NCI-H146 treated with DMSO at 0.1 percent for 48 hours (cell line): ENCODE measurements around the gene TMIE.

Experiments
- DNase-seq: peaks from one replicate; lab custom pipeline; 2025; ENCODE audit not compliant: unreplicated experiment; lab: John Stamatoyannopoulos, UW

TMIE gene

GRCh38 chr3:46701181-46701939 is at the start of gene TMIE:
TSS of gene TMIE (plus strand) at chr3:46701392. CDS start at chr3:46701488, 96 bp downstream.
- no peak for DNase-seq

- DNase-seq = no peak
Observed at GRCh38 chr3:46655271-46655670, 45.9 kb upstream of the TMIE start.

- peak; percentile 85 for DNase-seq
Observed at GRCh38 chr3:46656778-46657556, 44.2 kb upstream of the TMIE start.

- peak; percentile 42 for DNase-seq
Observed at GRCh38 chr3:46659285-46659684, 41.9 kb upstream of the TMIE start.

GRCh38 chr3:46660003-46660402 is 41.2 kb upstream of the TMIE start:
- DNase-seq = no peak

- DNase-seq = peak; percentile 3
Observed at GRCh38 chr3:46660543-46661523, 40.4 kb upstream of the TMIE start.

- peak; percentile 4 for DNase-seq
Observed at GRCh38 chr3:46661776-46662766, 39.1 kb upstream of the TMIE start.

- DNase-seq = peak; percentile 31
Observed at GRCh38 chr3:46662771-46663551, 38.2 kb upstream of the TMIE start.

GRCh38 chr3:46663591-46664135 is 37.5 kb upstream of the TMIE start:
- peak; percentile 87 for DNase-seq

- no peak for DNase-seq
Observed at GRCh38 chr3:46664188-46664970, 36.8 kb upstream of the TMIE start.

- no peak for DNase-seq
Observed at GRCh38 chr3:46664971-46665762, 36.0 kb upstream of the TMIE start.

GRCh38 chr3:46665763-46666452 is 35.3 kb upstream of the TMIE start:
- peak; percentile 70 for DNase-seq

- no peak for DNase-seq
Observed at GRCh38 chr3:46666453-46666845, 34.7 kb upstream of the TMIE start.

GRCh38 chr3:46667061-46667621 is 34.1 kb upstream of the TMIE start:
- no peak for DNase-seq

- no peak for DNase-seq
Observed at GRCh38 chr3:46667657-46668056, 33.5 kb upstream of the TMIE start.

- DNase-seq = no peak
Observed at GRCh38 chr3:46668116-46668515, 33.1 kb upstream of the TMIE start.
